ENCODE results near the gene TRAPPC4.
"Not testable (repeated sequence)": the region's sequence is repeated elsewhere in the genome, so short reads cannot be mapped to it uniquely, and the experiment has no call there.

The TRAPPC4 gene

GRCh38 chr11:119034813-119035212 lies 16.2 kb downstream of the TRAPPC4 start:
- H3K4me3 ChIP-seq (ENCODE audit: low read length), result no peak overlapping the region
- TF ChIP-seq ZNF274 (IDR thresholded peaks at IDR 0.05; ENCODE audit: low read depth, low read length), result no peak

GRCh38 chr11:119038884-119039283 lies 20.3 kb downstream of the TRAPPC4 start:
- no peak for TF ChIP-seq ZNF274 (IDR thresholded peaks at IDR 0.05; ENCODE audit: low read depth, low read length)
- no peak overlapping the region for H3K4me3 ChIP-seq (ENCODE audit: low read length)

- H3K4me3 ChIP-seq (ENCODE audit: low read length), result not testable (repeated sequence)
Measured at GRCh38 chr11:119039471-119039870, 20.9 kb downstream of the TRAPPC4 start.

GRCh38 chr11:119041821-119042514 lies 23.4 kb downstream of the TRAPPC4 start:
- no peak overlapping the region for H3K4me3 ChIP-seq (ENCODE audit: low read length)
- TF ChIP-seq ZNF274 (IDR thresholded peaks at IDR 0.05; ENCODE audit: low read depth, low read length), result no peak

- H3K4me3 ChIP-seq (ENCODE audit: low read length), result no peak overlapping the region
- TF ChIP-seq ZNF274 (IDR thresholded peaks at IDR 0.05; ENCODE audit: low read depth, low read length), result no peak
Measured at GRCh38 chr11:119042927-119043326, 24.4 kb downstream of the TRAPPC4 start.

GRCh38 chr11:119044708-119045107 lies 26.1 kb downstream of the TRAPPC4 start:
- no peak for TF ChIP-seq ZNF274 (IDR thresholded peaks at IDR 0.05; ENCODE audit: low read depth, low read length)
- no peak overlapping the region for H3K4me3 ChIP-seq (ENCODE audit: low read length)

GRCh38 chr11:119046489-119046888 lies 27.9 kb downstream of the TRAPPC4 start:
- TF ChIP-seq ZNF274 (IDR thresholded peaks at IDR 0.05; ENCODE audit: low read depth, low read length), result no peak
- no peak overlapping the region for H3K4me3 ChIP-seq (ENCODE audit: low read length)

GRCh38 chr11:119047205-119047604 lies 28.6 kb downstream of the TRAPPC4 start:
- no peak overlapping the region for H3K4me3 ChIP-seq (ENCODE audit: low read length)
- no peak for TF ChIP-seq ZNF274 (IDR thresholded peaks at IDR 0.05; ENCODE audit: low read depth, low read length)

- no peak overlapping the region for H3K4me3 ChIP-seq (ENCODE audit: low read length)
- no peak for TF ChIP-seq ZNF274 (IDR thresholded peaks at IDR 0.05; ENCODE audit: low read depth, low read length)
Measured at GRCh38 chr11:119048644-119049043, 30.1 kb downstream of the TRAPPC4 start.

- no peak overlapping the region for H3K4me3 ChIP-seq (ENCODE audit: low read length)
- TF ChIP-seq ZNF274 (IDR thresholded peaks at IDR 0.05; ENCODE audit: low read depth, low read length), result no peak
Measured at GRCh38 chr11:119049081-119049480, 30.5 kb downstream of the TRAPPC4 start.

GRCh38 chr11:119051440-119052162 lies 33.0 kb downstream of the TRAPPC4 start:
- no peak overlapping the region; the same call in 1 of the 2 replicates for H3K4me3 ChIP-seq (ENCODE audit: low read length)
- TF ChIP-seq ZNF274 (IDR thresholded peaks at IDR 0.05; ENCODE audit: low read depth, low read length), result no peak

GRCh38 chr11:119052163-119052814 lies 33.7 kb downstream of the TRAPPC4 start:
- TF ChIP-seq ZNF274 (IDR thresholded peaks at IDR 0.05; ENCODE audit: low read depth, low read length), result no peak
- H3K4me3 ChIP-seq (ENCODE audit: low read length), result no peak overlapping the region

GRCh38 chr11:119054418-119054817 lies 35.9 kb downstream of the TRAPPC4 start:
- no peak overlapping the region for H3K4me3 ChIP-seq (ENCODE audit: low read length)
- TF ChIP-seq ZNF274 (IDR thresholded peaks at IDR 0.05; ENCODE audit: low read depth, low read length), result no peak

- H3K4me3 ChIP-seq (ENCODE audit: low read length), result peak overlapping the region; percentile 92
- no peak for TF ChIP-seq ZNF274 (IDR thresholded peaks at IDR 0.05; ENCODE audit: low read depth, low read length)
Measured at GRCh38 chr11:119055901-119056300, 37.3 kb downstream of the TRAPPC4 start.

Data from GM08714 (cell line).